Liver (tissue), 3 donors: ENCODE measurements around the gene POU3F1.

Experiments used
- ATF3 ChIP-seq: IDR thresholded peaks from 2 replicates; pipeline ENCODE4 v1.6.1; 2016; ENCODE audit warnings: antibody characterized with exemption
- CTCF ChIP-seq: fragments of 150-350 bp; IDR thresholded peaks from 2 replicates; pipeline ENCODE4 v1.5.1; 2017; ENCODE audit warnings: improper control_type of control experiment, low read depth, low read length; ENCODE audit not compliant: missing input control
- EGR1 ChIP-seq, 2 donors: IDR thresholded peaks; 2 replicates each; pipeline ENCODE4 v1.6.1; 2016 to 2018; ENCODE audit warnings: antibody characterized with exemption in 2 of 2, low read depth in 2 of 2
- GABPA ChIP-seq, 2 donors: IDR thresholded peaks in 1 of 2; conservative IDR thresholded peaks in 1 of 2; 2 replicates each; pipeline ENCODE4 v1.6.1; 2016; ENCODE audit warnings: antibody characterized with exemption in 2 of 2, mild to moderate bottlenecking in 1 of 2, moderate library complexity in 1 of 2
- JUND ChIP-seq, 2 donors: IDR thresholded peaks; 2 replicates each; pipeline ENCODE4 v1.6.1; 2016; ENCODE audit warnings: antibody characterized with exemption in 2 of 2
- MAX ChIP-seq: IDR thresholded peaks from 2 replicates; pipeline ENCODE4 v1.6.1; 2016; ENCODE audit warnings: antibody characterized with exemption
- RAD21 ChIP-seq, 2 donors: IDR thresholded peaks; 2 replicates each; pipeline ENCODE4 v1.6.1; 2016; ENCODE audit warnings: antibody characterized with exemption in 2 of 2, mild to moderate bottlenecking in 2 of 2
- REST ChIP-seq: IDR thresholded peaks from 2 replicates; pipeline ENCODE4 v1.6.1; 2016; ENCODE audit warnings: antibody characterized with exemption, mild to moderate bottlenecking
- RXRA ChIP-seq, 2 donors: IDR thresholded peaks; 2 replicates each; pipeline ENCODE4 v1.6.1; 2017 to 2018; ENCODE audit warnings: antibody characterized with exemption in 2 of 2, mild to moderate bottlenecking in 1 of 2
- YY1 ChIP-seq: IDR thresholded peaks from 2 replicates; pipeline ENCODE4 v1.6.1; 2016; ENCODE audit warnings: antibody characterized with exemption, mild to moderate bottlenecking
- donor health status: healthy.
- donor health status: healthy.

- TF ChIP-seq CTCF: no peak
- no peak for TF ChIP-seq ATF3
- no peak for TF ChIP-seq MAX
- TF ChIP-seq GABPA (IDR thresholded peaks at IDR 0.05 in 1 of 2, conservative IDR thresholded peaks at IDR 0.05 in 1 of 2): no peak
- no peak for TF ChIP-seq REST
- TF ChIP-seq JUND (IDR thresholded peaks at IDR 0.05): no peak
- no peak for TF ChIP-seq YY1
- TF ChIP-seq RXRA (IDR thresholded peaks at IDR 0.05): no peak
- TF ChIP-seq RAD21 (IDR thresholded peaks at IDR 0.05): no peak
- TF ChIP-seq EGR1 (IDR thresholded peaks at IDR 0.05; ENCODE audit: low read depth in 2 of 2): no peak
These were observed 41.8 kb upstream of the POU3F1 start for GRCh38 chr1:38088366-38088765.
